IMR-90 (cell line): Measurements from ENCODE around the gene FAM174C. TPM values are rescaled to one million over a fixed set of nuclear protein-coding genes. Genes with fewer than 3 reads are reported as not detected.

Experiments used
- ATAC-seq: fragments of 200-7000 bp; cut with Tn5 transposase; 2 replicates; pipeline ENCODE4 v1.9.1; 2020; ENCODE audit warnings: low read depth, mild to moderate bottlenecking, moderate library complexity
- BruUV-seq: library from RNA; stranded (reverse); fragments of 400-500 nt; replicated peaks from 2 replicates; lab custom pipeline; 2021; lab: Mats Ljungman, UMichigan
- CTCF ChIA-PET: fragments of 300-600 bp; formaldehyde crosslinking; extraction: SDS; loops from one replicate; lab custom pipeline; 2021; ENCODE audit warnings: antibody characterized with exemption; lab: Yijun Ruan, JAX
- POLR2A ChIA-PET: fragments of 300-600 bp; sonication (Branson Sonifier 250); formaldehyde crosslinking; loops from one replicate; lab custom pipeline; 2022; ENCODE audit warnings: antibody characterized with exemption; ENCODE audit not compliant: unreplicated experiment; lab: Charles Lee
- DNase-seq: peaks from one replicate; pipeline ENCODE4 v3.0.0; 2013
- H2AFZ ChIP-seq: replicated peaks from 2 replicates; pipeline ENCODE3; 2013; ENCODE audit warnings: low read length, mild to moderate bottlenecking; ENCODE audit not compliant: poor library complexity
- H2AK5ac ChIP-seq: 2 replicates; pipeline ENCODE4 v1.6.1; 2013; ENCODE audit warnings: low read depth, low read length, inconsistent platforms
- H2AK9ac ChIP-seq: replicated peaks from 2 replicates; pipeline ENCODE3; 2013; ENCODE audit warnings: mild to moderate bottlenecking, low read depth, low read length, moderate library complexity; ENCODE audit not compliant: poor library complexity
- H2BK120ac ChIP-seq: 2 replicates; pipeline ENCODE4 v1.6.1; 2013; ENCODE audit warnings: low read depth, low read length, inconsistent platforms
- H2BK15ac ChIP-seq: 3 replicates; pipeline ENCODE4 v1.6.1; 2013; ENCODE audit warnings: low read depth, low read length, inconsistent platforms
- H2BK20ac ChIP-seq: 2 replicates; pipeline ENCODE4 v1.6.1; 2013; ENCODE audit warnings: low read depth, mild to moderate bottlenecking, inconsistent platforms, low read length, moderate library complexity
- H2BK5ac ChIP-seq: 2 replicates; pipeline ENCODE4 v1.6.1; 2013; ENCODE audit warnings: mild to moderate bottlenecking, low read depth, low read length, inconsistent platforms; ENCODE audit not compliant: poor library complexity, severe bottlenecking
- H3K14ac ChIP-seq: replicated peaks from 2 replicates; pipeline ENCODE4 v1.6.1; 2013; ENCODE audit warnings: low read depth, low read length, inconsistent platforms
- H3K18ac ChIP-seq: 2 replicates; pipeline ENCODE4 v1.6.1; 2013; ENCODE audit warnings: low read depth, low read length, control low read depth
- H3K23ac ChIP-seq: 2 replicates; pipeline ENCODE4 v1.6.1; 2013; ENCODE audit warnings: low read depth, low read length, inconsistent platforms
- H3K27ac ChIP-seq: 2 replicates; pipeline ENCODE4 v1.5.1; 2013; ENCODE audit warnings: mild to moderate bottlenecking, control low read depth, low read length; ENCODE audit not compliant: insufficient read depth
- H3K27me3 ChIP-seq: 2 replicates; pipeline ENCODE4 v1.6.1; 2013; ENCODE audit warnings: low read length; ENCODE audit not compliant: control insufficient read depth, insufficient read depth
- H3K36me3 ChIP-seq: 2 replicates; pipeline ENCODE4 v1.6.1; 2013; ENCODE audit warnings: low read length, mixed read lengths; ENCODE audit not compliant: control insufficient read depth, insufficient read depth
- H3K4ac ChIP-seq: 2 replicates; pipeline ENCODE4 v1.6.1; 2013; ENCODE audit warnings: low read depth, low read length, inconsistent platforms
- H3K4me1 ChIP-seq: 2 replicates; pipeline ENCODE4 v1.6.1; 2013; ENCODE audit warnings: low read length, mixed read lengths; ENCODE audit not compliant: control insufficient read depth, insufficient read depth
- H3K4me2 ChIP-seq: 2 replicates; pipeline ENCODE4 v1.6.1; 2013; ENCODE audit warnings: low read depth, mild to moderate bottlenecking, control low read depth, low read length, moderate library complexity
- H3K4me3 ChIP-seq: 2 replicates; pipeline ENCODE4 v1.5.1; 2013; ENCODE audit warnings: low read depth, mild to moderate bottlenecking, control low read depth, low read length, moderate library complexity; ENCODE audit not compliant: insufficient read depth
- H3K56ac ChIP-seq: 2 replicates; pipeline ENCODE4 v1.6.1; 2013; ENCODE audit warnings: low read length, inconsistent platforms; ENCODE audit not compliant: insufficient read depth; ENCODE audit errors: extremely low read depth
- H3K79me1 ChIP-seq, 2 experiments: 2 replicates each; pipeline ENCODE4 v1.6.1; 2013; ENCODE audit warnings: low read length in 2 of 2, inconsistent platforms in 1 of 2, low read depth in 1 of 2
- H3K9ac ChIP-seq: 2 replicates; pipeline ENCODE4 v1.6.1; 2013; ENCODE audit warnings: low read depth, low read length, control low read depth
- H3K9me1 ChIP-seq: 2 replicates; pipeline ENCODE4 v1.6.1; 2013; ENCODE audit warnings: low read length, inconsistent platforms; ENCODE audit not compliant: insufficient read depth
- H3K9me3 ChIP-seq: 2 replicates; pipeline ENCODE4 v1.6.1; 2013; ENCODE audit warnings: low read length; ENCODE audit not compliant: control insufficient read depth, insufficient read depth
- H4K20me1 ChIP-seq: 2 replicates; pipeline ENCODE4 v1.6.1; 2013; ENCODE audit warnings: low read length, inconsistent platforms; ENCODE audit not compliant: insufficient read depth
- H4K5ac ChIP-seq: 2 replicates; pipeline ENCODE4 v1.6.1; 2013; ENCODE audit warnings: mild to moderate bottlenecking, low read depth, low read length, control low read depth
- H4K8ac ChIP-seq, 2 experiments: 2 replicates each; pipeline ENCODE4 v1.6.1; 2013; ENCODE audit warnings: low read depth in 2 of 2, low read length in 2 of 2, control low read depth in 1 of 2, inconsistent platforms in 1 of 2
- H4K91ac ChIP-seq: 2 replicates; pipeline ENCODE4 v1.6.1; 2013; ENCODE audit warnings: low read depth, low read length, inconsistent platforms; ENCODE audit not compliant: insufficient read depth
- BHLHE40 ChIP-seq: fragments of 150-350 bp; IDR thresholded peaks from 2 replicates; pipeline ENCODE4 v1.6.1; 2016; ENCODE audit warnings: mild to moderate bottlenecking, low read depth, low read length
- CEBPB ChIP-seq: IDR thresholded peaks from 2 replicates; pipeline ENCODE4 v1.6.1; 2012; ENCODE audit warnings: low read depth, low read length, improper control_type of control experiment
- CHD1 ChIP-seq: IDR thresholded peaks from 2 replicates; pipeline ENCODE4 v1.6.1; 2012; ENCODE audit warnings: low read depth, low read length, improper control_type of control experiment
- CTCF ChIP-seq: conservative IDR thresholded peaks from 2 replicates; pipeline ENCODE4 v1.5.1; 2012; ENCODE audit warnings: mild to moderate bottlenecking, low read depth, low read length, improper control_type of control experiment
- ELK1 ChIP-seq: fragments of 150-350 bp; IDR thresholded peaks from 2 replicates; pipeline ENCODE4 v1.6.1; 2016; ENCODE audit warnings: low read depth, mild to moderate bottlenecking, low read length, moderate library complexity, borderline replicate concordance
- FOS ChIP-seq: fragments of 150-350 bp; IDR thresholded peaks from 2 replicates; pipeline ENCODE4 v1.6.1; 2016; ENCODE audit warnings: low read depth, low read length
- MAFK ChIP-seq: IDR thresholded peaks from 2 replicates; pipeline ENCODE4 v1.6.1; 2012; ENCODE audit warnings: low read depth, low read length, improper control_type of control experiment
- MAZ ChIP-seq: IDR thresholded peaks from 2 replicates; pipeline ENCODE4 v1.6.1; 2012; ENCODE audit warnings: low read depth, mild to moderate bottlenecking, low read length, improper control_type of control experiment, moderate library complexity, borderline replicate concordance
- MXI1 ChIP-seq: IDR thresholded peaks from 2 replicates; pipeline ENCODE4 v1.6.1; 2012; ENCODE audit warnings: low read depth, mild to moderate bottlenecking, low read length, moderate library complexity, borderline replicate concordance
- NFE2L2 ChIP-seq: fragments of 150-350 bp; IDR thresholded peaks from 2 replicates; pipeline ENCODE4 v1.6.1; 2016; ENCODE audit warnings: low read depth, mild to moderate bottlenecking, low read length
- POLR2A ChIP-seq: IDR thresholded peaks from 2 replicates; pipeline ENCODE4 v1.6.1; 2012; ENCODE audit warnings: mild to moderate bottlenecking, low read depth, low read length
- RAD21 ChIP-seq: IDR thresholded peaks from 2 replicates; pipeline ENCODE4 v1.6.1; 2012; ENCODE audit warnings: low read length, improper control_type of control experiment
- RCOR1 ChIP-seq: IDR thresholded peaks from 2 replicates; pipeline ENCODE4 v1.6.1; 2012; ENCODE audit warnings: mild to moderate bottlenecking, low read length, improper control_type of control experiment; ENCODE audit not compliant: insufficient replicate concordance
- RFX5 ChIP-seq: IDR thresholded peaks from 2 replicates; pipeline ENCODE4 v1.8.0; 2012; ENCODE audit warnings: low read depth, mild to moderate bottlenecking, low read length, moderate library complexity
- SMC3 ChIP-seq: fragments of 150-350 bp; IDR thresholded peaks from 2 replicates; pipeline ENCODE4 v1.6.1; 2016; ENCODE audit warnings: low read depth, mild to moderate bottlenecking, antibody characterized with exemption, low read length, moderate library complexity
- USF2 ChIP-seq: fragments of 150-350 bp; IDR thresholded peaks from 2 replicates; pipeline ENCODE4 v1.6.1; 2017; ENCODE audit warnings: mild to moderate bottlenecking, antibody characterized with exemption, low read length, low read depth
- WGBS, 2 experiments: methylation state at CpG; one replicate each; pipeline versions ENCODE4 v1.1.5 to v1.1.7; 2013; ENCODE audit warnings: missing lambda C conversion rate in 2 of 2; ENCODE audit not compliant: insufficient read length in 1 of 2; ENCODE audit errors: extremely low coverage in 2 of 2; 5-methylcytosine and 5-hydroxymethylcytosine counted together
- dilution Hi-C: fragments of 300-500 bp; cut with HindIII; formaldehyde crosslinking; loops from one replicate; pipeline ENCODE4 v1.14.3; 2018; ENCODE audit warnings: low sequenced_read_pairs; ENCODE audit not compliant: unreplicated experiment
- in situ Hi-C: fragments of 300-500 bp; cut with MboI; formaldehyde crosslinking; loops from 3 replicates; pipeline ENCODE4 v1.14.3; 2019; ENCODE audit warnings: low sequenced_read_pairs, inconsistent platforms, mixed read lengths
- intact Hi-C: fragments of 100-400 bp; cut with micrococcal nuclease; formaldehyde crosslinking; loops from 2 replicates; pipeline ENCODE4 v1.10.0; 2022
- polyA plus RNA-seq, 3 experiments: library from polyadenylated mRNA; depleted of rRNA; stranded (reverse); fragments of >200 nt; gene quantifications; 2 replicates each; pipeline ENCODE4 v1.2.3, GENCODE V29; 2012; ENCODE audit warnings: low replicate concordance in 1 of 3
- total RNA-seq: library from RNA; depleted of rRNA; stranded (reverse); fragments of >200 nt; gene quantifications from 2 replicates; pipeline ENCODE4 v1.2.3, GENCODE V29; 2012

Gene FAM174C
- total and polyA plus RNA-seq, 2 of the 4 experiments (the other 2 are of a cell fraction): 7.5 to 61.8 TPM

GRCh38 chr19:1291761-1292418 is 16.6 kb downstream of the FAM174C start:
- H4K5ac ChIP-seq: no peak overlapping the region
- no peaks in the 10 kb centered on the region for H3K79me1 ChIP-seq
- H4K20me1 ChIP-seq: no peaks in the 10 kb centered on the region
- ATAC-seq: no peak
- no peak overlapping the region for H3K4me2 ChIP-seq
- POLR2A ChIA-PET: no interaction called here
- in situ Hi-C loops: no loop called here
- H3K4me3 ChIP-seq: no peak overlapping the region
- H3K56ac ChIP-seq: no peak overlapping the region
- no peak overlapping the region for H2BK20ac ChIP-seq
- no peaks in the 10 kb centered on the region for H3K9me3 ChIP-seq
- TF ChIP-seq BHLHE40: no peak
- no peak for TF ChIP-seq RAD21
- no peak for TF ChIP-seq RCOR1
- TF ChIP-seq CTCF: no peak
- TF ChIP-seq POLR2A: no peak
- TF ChIP-seq RFX5: no peak
- no peak for TF ChIP-seq MAZ
- no peak for TF ChIP-seq FOS
- no peak for TF ChIP-seq MXI1
- TF ChIP-seq SMC3: no peak
- no peak for TF ChIP-seq CHD1
- no peak for TF ChIP-seq USF2
- TF ChIP-seq MAFK: no peak
- no peak for TF ChIP-seq ELK1
- no peak for TF ChIP-seq CEBPB
- no peak for TF ChIP-seq NFE2L2
- H2BK15ac ChIP-seq: no peak overlapping the region
- H3K9me1 ChIP-seq: no peaks in the 10 kb centered on the region
- no peak overlapping the region for H3K27ac ChIP-seq
- H4K91ac ChIP-seq: no peak overlapping the region
- H3K4ac ChIP-seq: no peak overlapping the region
- no peaks in the 10 kb centered on the region for H3K36me3 ChIP-seq
- H2AK5ac ChIP-seq: no peak overlapping the region
- dilution Hi-C loops: no loop called here
- H2BK120ac ChIP-seq: no peak overlapping the region
- H3K18ac ChIP-seq: no peak overlapping the region
- no TSS peak for BruUV-seq
- H2AFZ ChIP-seq: no peak overlapping the region
- WGBS, 2 experiments: 78% methylated on average over 8 of the region's 25 CpGs; no CpG with 5 or more reads in 1 of the 2 experiments
- H2BK5ac ChIP-seq: no peak overlapping the region
- H2AK9ac ChIP-seq: no peak overlapping the region
- peaks cover 32% of the 10 kb centered on the region for H3K27me3 ChIP-seq
- peaks cover 3% of the 10 kb centered on the region; the same call in 1 of the 2 replicates for H3K4me1 ChIP-seq
- H3K23ac ChIP-seq: no peak overlapping the region
- no peak overlapping the region for H3K9ac ChIP-seq
- no peak overlapping the region for H4K8ac ChIP-seq
- CTCF ChIA-PET: no interaction called here
- intact Hi-C loops: no loop called here
- H3K14ac ChIP-seq: no peak overlapping the region
- no peak for DNase-seq
